T-helper 17 cell (primary cell): ENCODE data around the gene CRACR2B. TPM values are rescaled to one million over a fixed set of nuclear protein-coding genes. Genes with fewer than 3 reads are reported as not detected.

Experiments
- ATAC-seq: fragments of 150-1000 bp; cut with Tn5 transposase; 2 replicates; pipeline ENCODE4 v1.10.0; 2021; ENCODE audit warnings: mild to moderate bottlenecking, moderate library complexity
- DNase-seq, 3 donors: peaks; one replicate each; pipeline versions ENCODE4 v3.0.0 to v3.0.0-alpha.2; 2020 to 2021
- H3K9me3 ChIP-seq: one replicate; pipeline ENCODE4 v1.7.0; 2013; ENCODE audit warnings: low read length, mild to moderate bottlenecking; ENCODE audit not compliant: control insufficient read depth, poor library complexity, severe bottlenecking
- H3K27ac Mint-ChIP-seq: one replicate; pipeline ENCODE4 v1.8.0; 2022; ENCODE audit warnings: mild to moderate bottlenecking, moderate library complexity, mixed read lengths
- H3K27me3 Mint-ChIP-seq: one replicate; pipeline ENCODE4 v1.8.0; 2022; ENCODE audit warnings: mixed read lengths
- H3K36me3 Mint-ChIP-seq: one replicate; pipeline ENCODE4 v1.8.0; 2022; ENCODE audit warnings: low read depth, mixed read lengths
- H3K4me1 Mint-ChIP-seq: one replicate; pipeline ENCODE4 v1.8.0; 2022; ENCODE audit warnings: mild to moderate bottlenecking, mixed read lengths
- H3K4me3 Mint-ChIP-seq: one replicate; pipeline ENCODE4 v1.8.0; 2022; ENCODE audit warnings: mild to moderate bottlenecking, moderate library complexity, mixed read lengths
- total RNA-seq, 4 donors: library from RNA in 2 of 4; stranded (reverse) in 2 of 4; gene quantifications; one replicate each; pipeline ENCODE4 v1.2.3 and lab custom pipeline; 2022 to 2026

The CRACR2B gene
- total RNA-seq, 2 donors from 2014 or later: 0.47 to 1.0 TPM

GRCh38 chr11:810040-810567, 17.6 kb upstream of the CRACR2B start:
- Mint-ChIP-seq H3K4me1 (peaks cover 21% of the 10 kb centered on the region), H3K27me3 (no peaks in the 10 kb centered on the region), H3K4me3 (peak overlapping the region; percentile 90), H3K36me3 (peaks cover 3% of the 10 kb centered on the region), H3K27ac (peak overlapping the region; percentile 97)
- no peaks in the 10 kb centered on the region for H3K9me3 ChIP-seq
- ATAC-seq: peak; percentile 30
- DNase-seq: no peak

DNA sequence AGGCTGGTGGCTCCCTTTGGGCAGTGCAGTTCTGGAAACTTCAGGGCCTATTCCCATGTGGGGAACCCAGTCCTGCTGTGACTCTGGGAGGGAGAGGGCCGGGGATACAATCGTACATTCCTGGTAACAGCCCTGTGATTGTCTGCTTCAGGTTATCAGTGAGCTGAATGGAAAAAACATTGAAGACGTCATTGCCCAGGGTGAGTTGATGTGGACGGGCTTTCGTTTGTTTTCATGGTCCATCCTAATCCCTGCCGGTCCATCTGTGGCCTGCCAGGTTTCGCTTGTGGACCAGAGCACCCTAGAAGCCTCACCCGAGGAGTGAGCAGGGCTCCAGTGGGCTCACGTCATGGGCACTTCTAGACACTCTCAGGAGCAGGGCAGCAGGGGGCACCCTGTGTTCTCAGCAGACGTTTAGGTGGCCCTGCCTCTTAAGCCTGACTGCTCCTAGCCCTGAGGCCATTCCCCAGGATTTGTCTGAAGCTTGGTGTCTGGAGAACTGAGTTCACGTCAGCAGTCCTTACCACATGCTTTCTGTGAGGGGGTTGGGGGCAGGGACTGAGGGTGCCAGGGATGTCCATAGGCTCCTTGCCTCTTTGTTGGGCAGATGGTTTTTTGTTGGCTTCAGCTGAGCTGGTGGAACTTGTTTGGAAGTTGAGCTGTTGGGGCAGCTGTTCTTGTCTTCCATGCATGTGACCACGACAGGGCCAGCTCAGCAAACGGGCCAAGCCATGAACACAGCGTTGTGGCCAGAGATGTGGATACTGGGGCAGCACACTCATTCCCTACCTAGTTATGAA, 16.1 kb upstream of the CRACR2B start:
- no peak for DNase-seq
- no peak for ATAC-seq
- Mint-ChIP-seq H3K4me1 (peaks cover 18% of the 10 kb centered on the region), H3K36me3 (peaks cover 3% of the 10 kb centered on the region), H3K27ac (peak overlapping the region; percentile 97), H3K27me3 (no peaks in the 10 kb centered on the region), H3K4me3 (peak overlapping the region; percentile 90)
- H3K9me3 ChIP-seq: no peaks in the 10 kb centered on the region

DNA sequence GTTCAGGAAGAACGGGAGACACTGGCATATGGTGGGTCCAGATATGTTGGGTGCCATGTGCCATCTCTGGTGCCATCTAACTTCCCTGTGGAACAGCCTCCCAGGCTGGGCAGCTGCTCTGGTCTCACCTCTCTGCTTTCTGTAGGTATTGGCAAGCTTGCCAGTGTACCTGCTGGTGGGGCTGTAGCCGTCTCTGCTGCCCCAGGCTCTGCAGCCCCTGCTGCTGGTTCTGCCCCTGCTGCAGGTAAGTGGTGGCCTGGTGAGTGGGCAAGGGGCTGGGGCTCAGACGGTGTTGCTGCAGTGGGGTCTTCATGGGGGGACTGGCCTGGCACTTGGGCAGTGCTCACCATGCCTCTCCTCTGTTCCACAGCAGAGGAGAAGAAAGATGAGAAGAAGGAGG, 15.3 kb upstream of the CRACR2B start:
- peaks cover 18% of the 10 kb centered on the region for H3K4me1 Mint-ChIP-seq
- no peak overlapping the region for H3K27ac Mint-ChIP-seq
- H3K4me3 Mint-ChIP-seq: no peak overlapping the region
- H3K36me3 Mint-ChIP-seq: peaks cover 3% of the 10 kb centered on the region
- no peak for ATAC-seq
- no peaks in the 10 kb centered on the region for H3K27me3 Mint-ChIP-seq
- no peak for DNase-seq
- H3K9me3 ChIP-seq: no peaks in the 10 kb centered on the region

DNA sequence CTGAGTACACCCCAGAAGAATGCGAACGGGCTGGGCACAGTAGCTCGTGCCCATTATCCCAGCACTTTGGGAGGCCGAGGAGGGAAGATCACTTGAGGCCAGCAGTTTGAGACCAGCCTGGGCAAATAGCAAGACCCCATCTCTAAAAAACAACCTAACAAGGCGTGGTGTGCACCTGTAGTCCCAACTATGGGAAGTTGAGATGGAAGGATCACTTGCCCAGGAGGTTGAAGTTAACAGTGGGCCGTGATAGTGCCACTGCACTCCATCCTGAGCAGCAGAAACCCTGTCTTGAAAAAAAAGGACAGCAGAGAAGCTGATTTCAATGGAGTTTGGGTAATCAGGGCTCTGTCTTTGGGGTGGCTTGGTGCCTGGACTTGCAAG, 14.7 kb upstream of the CRACR2B start:
- no peak for ATAC-seq
- H3K9me3 ChIP-seq: no peaks in the 10 kb centered on the region
- peaks cover 3% of the 10 kb centered on the region for H3K36me3 Mint-ChIP-seq
- H3K4me1 Mint-ChIP-seq: peaks cover 15% of the 10 kb centered on the region
- H3K27me3 Mint-ChIP-seq: no peaks in the 10 kb centered on the region
- no peak for DNase-seq
- H3K4me3 Mint-ChIP-seq: no peak overlapping the region
- H3K27ac Mint-ChIP-seq: no peak overlapping the region

DNA sequence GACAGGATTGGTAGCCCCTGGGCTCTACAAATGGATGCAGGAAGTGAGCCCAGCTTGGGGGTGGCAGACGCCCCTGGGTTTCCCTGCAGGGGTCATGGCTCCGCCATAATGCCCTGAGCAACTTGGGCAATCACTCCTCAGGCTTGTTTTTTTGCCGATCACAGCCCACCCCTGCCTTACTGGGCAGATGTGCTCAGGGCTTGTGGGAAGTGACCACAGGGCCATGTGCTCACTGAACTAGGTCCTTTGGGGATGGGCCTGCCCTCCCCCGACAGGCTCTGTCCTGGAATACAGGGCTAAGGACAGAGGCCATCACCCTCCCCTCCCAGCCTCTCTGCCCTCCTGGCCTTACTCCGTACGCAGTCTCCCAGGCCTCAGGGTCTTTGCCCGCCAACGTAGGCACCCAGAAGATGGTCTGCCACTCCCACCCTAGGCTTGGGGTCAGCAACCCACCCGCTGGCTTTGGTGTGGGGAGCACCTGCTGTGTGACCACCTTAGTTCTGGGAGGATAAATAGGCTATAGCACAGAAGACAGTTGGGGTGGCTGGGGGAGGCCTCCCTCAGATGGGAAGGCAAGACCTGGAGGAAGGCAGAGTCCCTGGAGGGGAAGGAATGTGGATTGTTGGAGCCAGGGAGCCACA, 14.1 kb upstream of the CRACR2B start:
- ATAC-seq (no peak), DNase-seq (no peak)
- no peak overlapping the region for H3K4me3 Mint-ChIP-seq
- H3K27ac Mint-ChIP-seq: no peak overlapping the region
- no peaks in the 10 kb centered on the region for H3K27me3 Mint-ChIP-seq
- peaks cover 15% of the 10 kb centered on the region for H3K4me1 Mint-ChIP-seq
- H3K9me3 ChIP-seq: no peaks in the 10 kb centered on the region
- peaks cover 3% of the 10 kb centered on the region for H3K36me3 Mint-ChIP-seq

DNA sequence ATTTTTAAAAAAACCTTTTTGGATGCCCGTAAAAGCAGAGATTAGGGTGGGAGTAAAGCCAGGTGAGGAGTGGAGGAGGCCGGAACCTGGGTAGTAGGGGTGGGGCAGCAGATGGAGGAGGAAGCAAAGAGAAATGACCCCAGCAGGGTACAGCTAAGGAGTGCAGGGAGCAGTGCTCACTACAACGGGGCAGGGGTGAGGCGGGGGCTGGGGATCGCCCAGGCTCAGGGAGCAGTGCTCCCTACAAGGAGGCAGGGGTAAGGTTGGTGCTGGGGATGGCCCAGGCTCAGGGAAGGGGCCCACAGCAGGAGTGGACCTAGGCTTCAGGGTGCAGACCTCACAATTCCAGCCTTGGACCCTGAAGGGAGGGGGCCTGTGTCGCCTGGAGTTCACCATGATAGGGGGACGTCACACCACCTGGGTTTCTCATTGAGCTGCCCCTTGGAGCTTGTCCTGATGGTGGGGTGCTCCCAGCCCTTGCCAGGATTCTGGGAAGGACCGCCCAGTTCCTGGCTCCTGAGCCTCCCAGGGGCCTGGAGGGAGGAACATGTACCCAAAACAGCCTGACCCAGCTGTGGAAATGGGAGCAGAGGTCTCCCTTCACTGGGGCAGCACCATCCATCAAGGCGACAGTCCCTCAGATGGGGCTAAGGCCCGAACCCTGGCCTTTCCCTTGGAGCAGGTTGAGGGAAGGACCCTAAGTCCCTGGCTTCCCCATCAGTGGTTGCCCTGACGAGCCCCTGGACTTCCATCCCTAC, 11.9 kb upstream of the CRACR2B start:
- H3K27me3 Mint-ChIP-seq: no peaks in the 10 kb centered on the region
- no peak overlapping the region for H3K27ac Mint-ChIP-seq
- peaks cover 3% of the 10 kb centered on the region for H3K36me3 Mint-ChIP-seq
- H3K9me3 ChIP-seq: no peaks in the 10 kb centered on the region
- no peak overlapping the region for H3K4me3 Mint-ChIP-seq
- ATAC-seq (no peak), DNase-seq (no peak)
- H3K4me1 Mint-ChIP-seq: peaks cover 5% of the 10 kb centered on the region

- no peak for ATAC-seq
- no peak overlapping the region for H3K27ac Mint-ChIP-seq
- no peak overlapping the region for H3K4me3 Mint-ChIP-seq
Measured at GRCh38 chr11:816433-816779, 11.3 kb upstream of the CRACR2B start.

GRCh38 chr11:818396-819128, 9.2 kb upstream of the CRACR2B start, which contains the start of gene PNPLA2:
Gene PNPLA2, plus strand, starts transcription at chr11:818914. Its CDS starts 805 bp downstream, at chr11:819719.
- no peak for DNase-seq
- no peaks in the 10 kb centered on the region for H3K27me3 Mint-ChIP-seq

More at GRCh38 chr11:816433-816779, 11.3 kb upstream of the CRACR2B start:
- no peak for DNase-seq
- H3K9me3 ChIP-seq: no peaks in the 10 kb centered on the region
- Mint-ChIP-seq H3K36me3 (peaks cover 3% of the 10 kb centered on the region), H3K27me3 (no peaks in the 10 kb centered on the region), H3K4me1 (peaks cover under 1% of the 10 kb centered on the region)

DNA sequence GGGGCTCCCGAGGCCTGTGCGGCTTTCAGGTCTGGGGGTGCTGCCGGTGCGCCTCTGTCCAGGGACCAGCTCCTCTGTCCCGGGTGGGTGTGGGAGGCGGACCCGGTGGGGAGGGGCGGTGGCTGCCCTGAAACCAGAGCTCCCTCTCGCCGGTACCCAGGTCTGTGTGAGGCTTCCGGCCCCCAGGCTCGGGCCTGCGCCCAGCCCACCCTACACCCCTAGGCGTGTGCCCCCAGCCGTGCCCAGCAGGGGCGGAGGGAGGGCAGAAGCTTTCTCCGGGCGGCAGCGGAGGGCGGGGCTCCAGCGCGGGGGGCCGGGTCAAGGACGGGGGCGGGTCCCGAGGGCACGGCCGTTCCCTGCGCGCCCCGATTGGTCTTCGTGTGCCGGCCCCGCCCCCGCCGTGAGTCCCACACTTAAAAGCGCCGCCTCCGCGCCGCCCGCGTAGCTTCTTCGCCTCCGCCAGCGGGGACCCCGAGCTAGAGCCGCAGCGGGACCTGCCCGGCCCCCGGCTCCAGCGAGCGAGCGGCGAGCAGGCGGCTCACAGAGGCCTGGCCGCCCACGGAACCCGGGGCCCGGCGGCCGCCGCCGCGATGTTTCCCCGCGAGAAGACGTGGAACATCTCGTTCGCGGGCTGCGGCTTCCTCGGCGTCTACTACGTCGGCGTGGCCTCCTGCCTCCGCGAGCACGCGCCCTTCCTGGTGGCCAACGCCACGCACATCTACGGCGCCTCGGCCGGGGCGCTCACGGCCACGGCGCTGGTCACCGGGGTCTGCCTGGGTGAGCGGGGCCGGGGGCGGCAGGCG, 8.4 kb upstream of the CRACR2B start:
- peak; percentile 79 for ATAC-seq
- Mint-ChIP-seq H3K4me1 (no peaks in the 10 kb centered on the region), H3K36me3 (no peaks in the 10 kb centered on the region), H3K27me3 (no peaks in the 10 kb centered on the region), H3K4me3 (peak overlapping the region; percentile 86), H3K27ac (peak overlapping the region; percentile 32)
- no peaks in the 10 kb centered on the region for H3K9me3 ChIP-seq
- DNase-seq: peak; percentile 89 to 95 (median 90)

More at GRCh38 chr11:818396-819128, 9.2 kb upstream of the CRACR2B start, which contains the start of gene PNPLA2:
- Mint-ChIP-seq H3K4me1 (no peaks in the 10 kb centered on the region), H3K36me3 (peaks cover 3% of the 10 kb centered on the region), H3K27ac (peak within 1 kb of the TSS; percentile 57), H3K4me3 (peak within 1 kb of the TSS; percentile 86)
- no peak for ATAC-seq
- H3K9me3 ChIP-seq: no peaks in the 10 kb centered on the region

DNA sequence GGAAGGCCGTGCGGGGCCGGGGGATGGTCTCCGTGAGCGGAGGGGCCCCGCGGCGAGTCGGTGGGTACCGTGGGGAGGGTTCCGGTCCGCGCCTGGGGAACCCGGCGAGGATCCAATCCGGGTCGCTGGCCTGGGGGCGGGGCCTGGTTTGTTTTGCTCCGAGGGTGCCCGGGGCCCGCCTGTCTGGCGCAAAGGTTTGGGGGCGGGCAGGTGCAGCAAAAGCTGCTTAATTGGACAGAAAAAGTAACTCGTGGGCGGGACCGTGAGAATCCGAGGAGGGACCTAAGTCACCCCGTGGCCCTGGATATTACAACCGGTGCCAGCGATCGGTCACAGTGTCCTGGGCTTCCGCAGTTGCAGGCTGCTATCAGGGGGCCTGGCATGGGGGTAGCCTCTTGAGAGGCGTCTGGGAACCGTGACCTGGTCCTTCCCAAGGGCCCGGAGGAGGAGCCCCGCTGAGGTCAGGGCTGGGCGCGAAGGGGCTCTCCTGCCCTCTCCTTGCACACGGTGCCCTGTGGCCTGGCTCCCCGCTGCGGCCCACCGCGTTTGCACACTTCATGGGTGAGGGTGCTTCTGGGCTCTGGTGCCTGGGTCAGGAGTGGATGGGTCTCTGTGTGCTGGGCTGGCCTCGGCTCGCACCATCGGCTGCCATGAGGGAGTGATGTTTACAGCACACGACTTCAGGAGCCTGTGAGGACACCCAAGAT, 7.6 kb upstream of the CRACR2B start:
- no peaks in the 10 kb centered on the region for H3K4me1 Mint-ChIP-seq
- peak overlapping the region; percentile 32 for H3K27ac Mint-ChIP-seq
- peaks cover 2% of the 10 kb centered on the region for H3K36me3 Mint-ChIP-seq
- peak overlapping the region; percentile 86 for H3K4me3 Mint-ChIP-seq
- DNase-seq (peak; percentile 93 to 94 (median 93)), ATAC-seq (peak; percentile 83)
- no peaks in the 10 kb centered on the region for H3K9me3 ChIP-seq
- H3K27me3 Mint-ChIP-seq: peaks cover 2% of the 10 kb centered on the region

DNA sequence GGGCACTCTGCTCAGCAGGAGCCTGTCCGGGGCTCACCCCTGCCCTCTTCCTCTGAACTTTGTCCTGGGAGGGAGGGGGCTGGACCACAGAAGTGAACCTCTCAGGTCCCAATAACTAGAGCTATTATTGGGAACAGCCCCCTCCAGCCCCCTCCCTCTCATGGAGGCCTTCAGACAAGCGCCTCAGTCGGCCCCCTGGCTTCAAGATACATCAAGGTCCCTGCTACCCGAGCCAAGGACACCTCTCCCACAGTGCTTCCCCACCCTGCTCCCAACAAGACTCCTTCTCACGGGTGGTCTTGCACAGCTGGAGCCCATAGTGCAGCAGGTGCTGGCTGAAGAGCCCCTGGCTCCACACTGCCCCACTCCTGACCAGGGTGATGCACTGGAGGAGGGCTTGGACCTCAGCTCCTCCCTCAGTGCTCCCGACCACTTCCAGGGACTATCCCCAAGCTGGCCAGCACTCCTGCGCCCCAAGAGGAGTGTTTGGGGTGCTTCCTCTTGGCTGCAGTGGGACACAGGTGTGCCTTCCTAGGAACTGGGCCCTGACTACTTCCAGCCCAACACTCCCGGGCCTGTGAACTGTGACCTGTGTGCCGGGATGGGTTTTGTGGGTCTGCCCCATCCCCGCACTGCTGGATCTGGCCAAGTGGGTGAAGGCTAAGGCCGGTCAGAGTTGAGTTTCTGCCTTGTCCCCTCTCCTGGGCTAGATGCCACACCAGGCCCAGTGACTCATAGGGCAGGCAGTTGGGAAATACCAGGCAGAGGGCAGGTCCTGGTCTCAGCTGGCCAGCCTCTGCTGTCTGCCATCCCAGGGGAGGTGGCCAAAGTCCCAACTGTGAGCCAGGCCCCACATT, 6.8 kb upstream of the CRACR2B start:
- Mint-ChIP-seq H3K27ac (no peak overlapping the region), H3K4me1 (no peaks in the 10 kb centered on the region), H3K36me3 (peaks cover 2% of the 10 kb centered on the region), H3K27me3 (peaks cover 4% of the 10 kb centered on the region), H3K4me3 (peak overlapping the region; percentile 86)
- ATAC-seq: no peak
- no peak for DNase-seq
- H3K9me3 ChIP-seq: no peaks in the 10 kb centered on the region
